Suppressor macrophage treated with lipopolysaccharide for 4 hours (primary cell): ENCODE data around the gene PRKCB.

Source experiments
- DNase-seq: peaks from one replicate; pipeline ENCODE4 v3.0.0-alpha.2; 2020

Gene PRKCB

DNA sequence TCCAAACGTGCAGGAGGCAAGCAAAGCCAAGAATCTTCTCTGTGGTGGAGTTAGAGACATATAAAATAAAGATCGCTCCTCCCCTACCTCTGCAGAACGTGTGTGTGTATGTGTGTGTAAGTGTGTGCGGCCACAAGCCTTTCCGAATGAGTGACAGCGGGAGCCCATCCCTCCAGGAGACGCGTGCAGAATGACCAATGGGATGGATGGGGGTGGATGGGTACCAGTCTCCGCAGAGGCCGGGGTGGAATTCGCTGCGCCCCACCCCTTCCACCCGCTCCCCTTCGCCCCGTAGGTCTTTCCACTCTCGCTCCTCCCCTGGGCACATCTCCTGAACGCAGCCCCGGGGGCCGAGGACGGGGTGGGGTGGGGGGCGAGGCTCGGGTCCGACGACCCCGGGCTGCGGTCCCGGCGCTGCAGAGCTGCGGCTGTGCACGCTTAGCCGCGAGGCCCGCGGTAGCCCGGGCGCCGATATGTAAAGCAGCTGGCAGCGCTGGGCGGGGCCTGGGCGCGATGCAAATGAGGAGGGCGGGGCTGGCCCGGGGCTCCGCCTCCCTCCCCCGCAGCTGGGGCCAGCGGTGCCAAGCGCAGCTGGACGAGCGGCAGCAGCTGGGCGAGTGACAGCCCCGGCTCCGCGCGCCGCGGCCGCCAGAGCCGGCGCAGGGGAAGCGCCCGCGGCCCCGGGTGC is at the start of gene PRKCB:
Gene PRKCB (plus strand): TSS at position 594 of the 688 bp plus-strand sequence.
- peak; percentile 96 for DNase-seq

DNA sequence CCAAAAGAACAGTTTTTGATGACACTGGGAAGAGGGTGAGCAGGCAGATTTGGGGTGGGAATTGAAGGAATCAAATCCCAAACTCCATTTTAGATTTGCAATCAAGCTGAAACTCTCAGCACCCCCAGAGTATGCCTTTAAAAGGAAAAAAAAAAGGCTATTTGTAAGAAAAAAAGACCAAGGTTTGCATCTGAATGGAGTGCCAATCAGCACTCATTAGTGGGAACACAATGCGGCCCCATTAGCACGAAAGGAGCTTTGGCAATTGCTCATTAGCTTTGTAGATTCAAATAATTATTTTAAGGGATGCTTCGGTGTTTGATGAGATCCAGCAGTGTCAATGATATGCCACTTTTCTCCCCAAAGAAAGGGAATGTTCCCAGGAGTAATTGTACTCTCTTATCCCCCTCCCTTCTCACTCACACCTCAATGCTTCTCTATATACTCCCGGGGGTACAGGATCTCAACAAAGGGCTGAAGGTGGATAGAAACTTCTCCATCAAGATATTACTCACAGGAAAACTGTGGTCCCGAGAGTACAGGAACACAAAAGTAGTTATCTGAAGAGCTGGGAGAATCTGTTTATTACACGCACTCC is 48.7 kb upstream of the PRKCB start:
- no peak for DNase-seq

DNA sequence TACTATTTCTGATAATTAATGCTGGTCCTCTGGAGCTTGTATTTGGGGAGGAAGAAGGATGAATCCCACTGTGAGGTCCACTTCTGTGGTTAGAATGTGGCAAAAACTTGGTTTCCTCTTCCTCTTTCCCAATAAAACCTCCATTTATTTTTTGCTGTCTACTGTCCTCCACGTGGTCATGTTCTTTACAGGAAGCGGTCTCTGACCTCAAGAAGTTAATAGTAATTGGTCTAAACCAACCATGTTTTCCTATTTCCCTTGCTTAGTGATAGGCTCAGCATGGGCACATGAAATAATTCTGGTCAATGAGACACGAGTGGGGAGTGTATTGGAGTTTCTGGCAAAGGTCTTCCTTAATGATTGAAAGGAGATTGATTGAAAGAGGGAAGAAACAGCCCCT is 47.1 kb upstream of the PRKCB start:
- DNase-seq, result peak; percentile 48

- DNase-seq, result no peak
Measured at GRCh38 chr16:23795378-23795777, 40.4 kb upstream of the PRKCB start.

DNA sequence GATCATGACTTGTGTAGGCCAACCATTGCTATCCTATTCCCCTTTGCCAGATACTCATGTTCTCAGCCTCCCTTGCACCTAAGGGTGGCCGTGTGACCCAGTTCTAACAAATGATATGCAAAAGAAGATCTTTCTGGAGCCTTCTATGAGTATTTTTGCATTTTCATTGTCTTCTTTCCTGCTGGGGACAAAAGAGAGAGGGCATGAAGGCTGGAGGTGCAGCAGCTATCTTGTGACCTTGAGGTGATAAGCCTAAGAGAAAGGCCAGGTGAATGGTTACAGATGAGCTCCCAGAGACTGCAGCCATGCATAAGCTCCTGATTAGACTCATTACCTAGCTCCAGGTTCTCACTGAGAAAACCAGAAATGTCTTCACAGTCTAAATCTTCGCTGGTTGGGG is 38.8 kb upstream of the PRKCB start:
- DNase-seq, result no peak

DNA sequence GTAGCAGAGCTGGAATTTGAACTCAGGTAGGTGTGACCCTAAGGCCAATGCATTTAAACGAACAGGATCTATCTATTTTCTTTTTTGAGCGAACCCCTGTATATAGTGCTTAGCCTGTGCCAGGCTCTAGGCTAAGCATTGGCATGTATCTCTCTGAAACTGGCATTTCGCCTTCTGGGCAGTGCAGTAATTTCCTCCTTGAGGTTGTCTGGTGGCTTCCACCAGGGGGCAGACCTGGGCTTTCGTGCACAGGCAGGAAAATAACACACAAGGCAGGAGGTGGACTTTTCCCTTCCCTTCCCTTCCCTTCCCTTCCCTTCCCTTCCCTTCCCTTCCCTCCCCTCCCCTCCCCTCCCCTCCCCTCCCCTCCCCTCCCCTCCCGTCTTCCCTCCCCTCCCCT is 34.4 kb upstream of the PRKCB start:
- DNase-seq, result peak; percentile 84

DNA sequence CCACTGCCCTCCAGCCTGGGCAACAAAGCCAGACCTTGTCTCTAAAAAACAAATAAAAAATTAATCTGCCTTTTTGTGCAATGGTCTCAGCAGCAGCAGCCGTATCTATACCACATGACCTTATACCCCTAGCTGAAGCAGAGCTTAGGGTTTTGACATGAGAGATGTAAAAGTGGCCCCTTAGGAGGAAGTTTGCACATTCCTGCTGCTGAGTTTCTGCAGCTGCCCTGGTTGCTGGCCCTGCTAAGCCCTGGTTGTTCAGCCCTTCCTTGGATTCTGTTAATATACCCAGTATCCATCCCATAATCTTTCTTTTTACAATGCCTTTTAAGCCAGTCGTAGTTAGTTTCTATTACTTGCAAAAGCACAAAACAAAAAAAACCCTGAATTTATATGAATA is 33.0 kb upstream of the PRKCB start:
- no peak for DNase-seq

- peak; percentile 73 for DNase-seq
Measured at GRCh38 chr16:23803591-23804123, 32.1 kb upstream of the PRKCB start.

DNA sequence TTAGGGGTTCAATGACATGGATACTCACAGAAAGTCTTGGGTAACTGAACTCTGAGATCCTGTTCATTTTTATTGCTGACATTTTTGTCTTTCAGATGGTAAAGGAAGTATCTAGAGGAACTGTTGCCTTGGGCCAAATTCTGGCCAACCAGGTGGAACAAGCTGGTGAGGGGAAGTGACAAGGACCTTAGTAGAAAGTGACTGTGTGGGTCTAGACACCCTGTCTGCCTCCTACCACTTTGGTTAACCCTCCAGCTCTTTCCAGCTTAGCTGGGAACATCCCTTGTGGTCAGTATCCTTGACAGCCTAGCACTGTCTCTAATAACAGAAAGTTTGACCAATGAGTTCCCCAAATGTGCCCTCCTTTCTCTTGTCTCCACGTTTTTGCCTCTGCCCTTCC is 28.8 kb upstream of the PRKCB start:
- peak; percentile 59 for DNase-seq

DNA sequence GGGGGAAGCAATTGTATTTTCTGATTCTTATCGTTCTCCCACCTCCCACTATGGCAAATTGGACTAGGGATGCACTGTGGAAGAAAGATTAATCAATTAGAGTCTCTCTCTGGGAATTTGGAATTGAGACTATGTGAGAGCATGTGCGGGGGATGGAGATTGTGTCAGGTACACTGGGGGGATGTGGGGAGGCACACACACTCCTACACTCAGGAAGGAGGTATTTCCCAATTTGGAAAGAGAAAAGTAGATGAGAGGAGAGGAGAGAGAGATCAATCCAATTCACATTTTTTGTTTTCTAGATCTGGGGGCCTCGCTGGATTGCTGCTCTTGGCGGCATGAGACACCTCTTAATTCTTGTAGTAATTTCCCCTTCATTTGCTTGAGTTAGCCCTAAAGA is 14.3 kb upstream of the PRKCB start:
- DNase-seq, result no peak

DNA sequence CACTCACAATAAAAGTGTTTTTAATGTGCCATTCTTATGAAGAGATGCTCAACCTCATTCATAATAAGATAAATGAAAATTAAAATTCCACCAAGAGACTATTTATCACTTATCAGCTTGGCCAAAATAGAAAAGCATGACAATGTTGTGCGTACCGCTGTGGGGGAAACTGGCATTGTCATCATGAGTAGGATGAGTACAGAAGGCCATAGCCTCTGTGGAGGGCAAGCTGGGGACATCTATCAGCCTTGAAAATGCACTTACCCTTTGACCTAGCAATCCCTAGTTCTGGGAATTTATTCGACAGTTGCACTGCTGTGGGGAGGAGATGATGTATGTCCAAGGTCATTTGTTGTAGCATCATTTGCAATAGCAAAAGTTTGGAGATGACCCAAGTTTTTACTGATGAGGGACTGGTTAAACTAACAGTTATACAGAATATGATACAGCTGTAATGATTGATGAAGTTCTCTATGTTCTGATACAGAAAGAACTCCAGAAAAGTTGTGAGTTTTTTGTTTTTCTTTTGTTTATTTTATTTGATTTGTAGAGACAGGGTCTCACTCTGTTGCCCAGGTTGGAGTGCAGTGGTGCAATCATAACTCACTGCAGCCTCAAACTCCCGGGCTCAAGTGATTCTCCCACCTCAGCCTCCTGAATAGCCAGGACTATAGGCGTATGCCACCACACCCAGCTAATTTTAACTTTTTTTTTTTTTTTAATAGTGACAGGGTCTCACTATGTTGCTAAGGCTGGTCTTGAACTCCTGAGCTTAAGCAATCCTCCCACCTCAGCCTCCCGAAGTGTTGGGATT is 13.7 kb upstream of the PRKCB start:
- no peak for DNase-seq

DNA sequence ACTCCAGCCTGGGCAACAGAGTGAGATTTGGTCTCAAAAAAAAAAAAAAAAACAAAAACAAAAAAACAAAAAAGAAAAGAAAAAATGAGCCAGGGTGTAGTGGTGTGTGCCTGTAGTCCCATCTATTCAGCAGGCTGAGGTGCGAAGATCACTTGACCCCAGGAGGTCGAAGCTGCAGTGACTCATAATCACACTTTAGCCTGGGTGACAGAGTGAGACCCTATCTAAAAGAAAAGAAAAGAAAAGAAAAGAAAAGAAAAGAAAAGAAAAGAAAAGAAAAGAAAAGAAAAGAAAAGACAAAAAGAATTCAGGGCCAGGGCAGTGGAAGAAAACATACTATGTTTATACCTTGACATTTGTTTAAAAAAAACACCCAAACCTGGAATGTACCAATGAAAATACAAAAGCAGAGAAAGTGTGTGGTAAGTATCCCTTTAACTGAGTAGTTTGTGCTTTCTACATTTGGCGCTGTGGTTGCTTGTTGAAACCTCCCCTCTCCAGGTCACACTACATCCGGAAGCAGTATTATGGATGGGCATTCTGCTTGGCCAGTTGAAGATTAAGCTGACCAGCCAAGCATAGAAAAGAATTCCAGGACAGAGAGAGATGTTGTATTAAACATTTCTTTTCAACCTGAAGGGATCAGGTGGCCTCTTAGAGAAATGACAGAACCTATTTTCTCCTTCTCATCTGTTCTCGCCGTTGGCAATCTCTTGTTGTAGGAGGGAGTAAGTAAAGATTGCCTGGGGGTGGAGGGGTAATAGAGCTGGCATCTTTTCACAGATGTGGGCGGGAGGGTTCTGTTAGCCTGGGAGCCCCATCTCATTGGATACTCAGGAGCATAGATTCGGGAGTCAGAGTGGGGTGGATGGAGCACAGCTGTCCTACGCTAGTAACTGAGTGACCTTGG is 12.1 kb upstream of the PRKCB start:
- no peak for DNase-seq

DNA sequence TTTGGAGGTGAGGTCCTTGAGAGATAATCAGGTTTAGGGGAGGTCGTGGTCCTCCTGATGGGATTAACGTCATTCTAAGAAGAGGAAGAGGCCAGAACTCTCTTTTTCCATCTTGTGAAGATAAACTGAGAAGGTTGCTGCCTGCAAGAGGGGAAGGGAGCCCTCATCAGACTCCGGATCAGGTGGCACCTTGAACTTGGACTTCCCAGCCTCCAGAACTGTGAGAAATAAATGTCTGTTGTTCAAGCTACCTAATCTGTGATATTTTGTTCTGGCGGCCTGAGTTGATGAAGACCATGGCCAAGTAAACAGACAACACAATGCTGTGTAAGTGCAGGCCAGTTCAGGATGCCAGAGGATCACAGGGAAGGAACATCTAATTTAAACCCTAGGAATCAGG is 10.9 kb upstream of the PRKCB start:
- no peak for DNase-seq

GRCh38 chr16:23826528-23827045 is 9.2 kb upstream of the PRKCB start:
- peak; percentile 58 for DNase-seq

DNA sequence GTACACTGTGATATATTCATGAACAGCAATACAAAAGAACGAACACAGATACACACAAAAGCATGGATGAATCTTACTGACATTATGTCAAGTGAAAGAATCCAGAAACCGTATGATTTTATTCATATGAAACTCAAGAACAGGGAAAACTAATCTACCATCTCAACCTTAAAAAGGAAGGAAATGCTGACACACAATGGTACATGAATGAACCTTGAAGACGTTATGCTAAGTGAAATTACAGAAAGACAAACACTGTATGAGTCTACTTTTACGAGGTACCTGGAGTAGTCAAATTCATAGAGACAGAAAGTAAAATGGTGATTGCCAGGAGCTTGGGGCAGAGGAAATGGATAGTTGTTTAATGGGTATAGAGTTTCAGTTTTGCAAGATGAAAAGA is 8.7 kb upstream of the PRKCB start:
- DNase-seq, result no peak

- no peak for DNase-seq
Measured at GRCh38 chr16:23829454-23829853, 6.3 kb upstream of the PRKCB start.

DNA sequence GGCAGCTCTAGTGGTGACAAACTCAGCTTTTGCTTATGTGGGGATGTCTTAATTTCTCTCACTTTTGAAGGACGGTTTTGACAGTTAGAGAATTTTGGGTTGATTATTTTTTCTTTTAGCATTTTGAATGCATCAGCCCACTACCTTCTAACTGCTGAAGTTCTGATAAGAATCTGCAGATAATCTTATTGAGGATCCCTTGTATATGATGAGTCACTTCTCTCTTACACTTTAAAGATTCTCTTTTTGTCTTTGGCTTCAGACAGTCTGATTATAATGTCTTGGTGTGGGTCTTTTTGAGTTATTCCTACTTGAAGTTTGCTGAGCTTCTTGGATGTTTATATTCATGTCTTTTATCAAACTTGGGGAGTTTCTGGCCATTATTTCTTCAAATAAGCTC is 5.5 kb upstream of the PRKCB start:
- DNase-seq, result no peak

GRCh38 chr16:23832882-23833281 is 2.9 kb upstream of the PRKCB start:
- no peak for DNase-seq

DNA sequence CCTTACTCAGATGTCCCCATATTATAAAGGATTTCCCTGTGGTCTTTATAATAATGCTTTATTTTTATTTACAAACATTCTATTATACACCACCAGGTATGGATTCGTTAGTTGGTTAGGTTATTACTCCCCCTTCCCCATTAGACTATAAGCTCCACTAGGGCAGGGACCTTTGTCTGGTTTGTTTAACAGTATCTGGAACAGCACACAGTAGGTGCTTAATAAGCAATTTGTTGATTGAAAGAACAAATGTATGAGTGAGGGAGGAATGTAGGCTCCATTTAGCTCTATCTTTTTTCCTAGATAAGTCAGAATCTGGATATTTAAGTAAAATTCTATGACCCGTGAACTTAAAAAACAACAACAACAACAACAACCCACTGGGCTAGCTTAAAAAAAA is 2.3 kb upstream of the PRKCB start:
- DNase-seq, result no peak

- no peak for DNase-seq
Measured at GRCh38 chr16:23833960-23834685, 1.7 kb upstream of the PRKCB start.

GRCh38 chr16:23836078-23836403 is 258 bp downstream of the PRKCB start:
- DNase-seq, result no peak
